K562 (cell line): ENCODE results near the gene VARS1. TPM values are rescaled to one million over a fixed set of nuclear protein-coding genes. Genes with fewer than 3 reads are reported as not detected.

ENCODE experiments used
- BDP1 ChIP-seq: IDR thresholded peaks from 3 replicates; pipeline ENCODE4 v1.6.1; 2011; ENCODE audit not compliant: insufficient read length, insufficient read depth
- CREB3L1 ChIP-seq: fragments of 450-650 bp; IDR thresholded peaks from 2 replicates; pipeline ENCODE4 v1.6.1; 2014; ENCODE audit warnings: low read depth, mild to moderate bottlenecking, moderate library complexity, borderline replicate concordance
- EP300 ChIP-seq: IDR thresholded peaks from 2 replicates; pipeline ENCODE4 v1.6.1; 2012; ENCODE audit warnings: low read length, improper control_type of control experiment
- FOXA3 ChIP-seq, 2 experiments: fragments of 450-650 bp in 1 of 2; sonication (generic) in 1 of 2; formaldehyde crosslinking; IDR thresholded peaks in 1 of 2; conservative IDR thresholded peaks in 1 of 2; 2 replicates each; pipeline versions ENCODE4 v1.4.0 to v1.8.0; 2020 to 2022; ENCODE audit warnings: mild to moderate bottlenecking in 2 of 2, missing genetic modification reagents in 1 of 2
- GMEB1 ChIP-seq: fragments of 250-450 bp; sonication (Bioruptor Pico); IDR thresholded peaks from 2 replicates; pipeline ENCODE4 v1.4.0; 2020; ENCODE audit warnings: mild to moderate bottlenecking
- MAFF ChIP-seq: IDR thresholded peaks from 2 replicates; pipeline ENCODE4 v1.6.1; 2012; ENCODE audit warnings: low read length, improper control_type of control experiment
- NCOA2 ChIP-seq, 2 experiments: fragments of 450-650 bp; IDR thresholded peaks; 2 replicates each; pipeline ENCODE4 v1.6.1; 2018; ENCODE audit warnings: mild to moderate bottlenecking in 2 of 2, moderate library complexity in 1 of 2; ENCODE audit not compliant: partially characterized antibody in 2 of 2
- PRPF4 ChIP-seq: fragments of 200-400 bp; formaldehyde crosslinking; IDR thresholded peaks from one replicate; pipeline ENCODE4 v1.6.1; 2017; ENCODE audit warnings: low read length, low read depth, mild to moderate bottlenecking; ENCODE audit not compliant: insufficient read depth, poor library complexity, severe bottlenecking
- XRCC3 ChIP-seq: fragments of 450-650 bp; IDR thresholded peaks from 2 replicates; pipeline ENCODE4 v1.6.1; 2017; ENCODE audit warnings: mild to moderate bottlenecking, moderate library complexity
- ZNF584 ChIP-seq: fragments of 200-800 bp; sonication (Bioruptor generic); IDR thresholded peaks from 2 replicates; pipeline ENCODE4 v1.6.1; 2016; ENCODE audit warnings: low read depth, mild to moderate bottlenecking, missing genetic modification characterization, missing compliant biosample characterization
- ZNF589 ChIP-seq: fragments of 200-800 bp; sonication (Bioruptor generic); IDR thresholded peaks from 2 replicates; pipeline ENCODE4 v1.6.1; 2016; ENCODE audit warnings: low read depth, missing genetic modification characterization, missing compliant biosample characterization
- ZNF644 ChIP-seq: fragments of 200-800 bp; sonication (Bioruptor generic); IDR thresholded peaks from 2 replicates; pipeline ENCODE4 v1.6.1; 2016; ENCODE audit warnings: low read depth, missing genetic modification characterization, missing compliant biosample characterization
- ZNF780A ChIP-seq: fragments of 250-450 bp; sonication (Bioruptor Pico); IDR thresholded peaks from 2 replicates; pipeline ENCODE4 v1.5.0; 2021; ENCODE audit warnings: mild to moderate bottlenecking
- polyA plus RNA-seq, 8 experiments: library from polyadenylated mRNA; depleted of rRNA in 4 of 8; stranded (reverse) in 5 of 8; unstranded in 3 of 8; fragments of >200 nt; fragmentation: Nextera tagmentation in 2 of 8; fragmentation: Illumina TruSeq in 1 of 8; extraction: Ambion mirVana in 2 of 8; extraction: Trizol in 1 of 8; gene quantifications; 2 replicates each; pipeline versions ENCODE4 v1.2.1 to v1.2.3, GENCODE V29; 2011 to 2014; ENCODE audit warnings: inconsistent platforms in 1 of 8, missing spikeins in 1 of 8
- total RNA-seq, 7 experiments: library from RNA; depleted of rRNA in 6 of 7; stranded (reverse); fragments of >200 nt in 6 of 7; fragmentation: Illumina TruSeq in 2 of 7; extraction: Trizol in 2 of 7; gene quantifications; 2 replicates each; pipeline versions ENCODE4 v1.2.1 to v1.2.3, GENCODE V29; 2011 to 2021; ENCODE audit warnings: low replicate concordance in 1 of 7
- TF ChIP-seq, protein P1 (sequence below): sonication (generic); formaldehyde crosslinking; IDR thresholded peaks from 2 replicates; pipeline ENCODE4 v1.8.0; 2022; ENCODE audit warnings: mild to moderate bottlenecking, low read depth, missing genetic modification reagents
- TF ChIP-seq, protein P2 (sequence below): fragments of 250-450 bp; sonication (Bioruptor Pico); IDR thresholded peaks from 2 replicates; pipeline ENCODE4 v1.4.0; 2020; ENCODE audit warnings: mild to moderate bottlenecking, moderate library complexity
- TF ChIP-seq, protein P3 (sequence below): fragments of 450-650 bp; IDR thresholded peaks from 2 replicates; pipeline ENCODE4 v1.6.1; 2016; ENCODE audit warnings: mild to moderate bottlenecking

The VARS1 gene
- total and polyA plus RNA-seq, 9 of the 15 experiments (the other 6 are each of a cell fraction or from before 2014, with no cell fraction given) = 2.9 to 488 (median 130) TPM

- no peak for TF ChIP-seq CREB3L1
- TF ChIP-seq, protein P1, sequence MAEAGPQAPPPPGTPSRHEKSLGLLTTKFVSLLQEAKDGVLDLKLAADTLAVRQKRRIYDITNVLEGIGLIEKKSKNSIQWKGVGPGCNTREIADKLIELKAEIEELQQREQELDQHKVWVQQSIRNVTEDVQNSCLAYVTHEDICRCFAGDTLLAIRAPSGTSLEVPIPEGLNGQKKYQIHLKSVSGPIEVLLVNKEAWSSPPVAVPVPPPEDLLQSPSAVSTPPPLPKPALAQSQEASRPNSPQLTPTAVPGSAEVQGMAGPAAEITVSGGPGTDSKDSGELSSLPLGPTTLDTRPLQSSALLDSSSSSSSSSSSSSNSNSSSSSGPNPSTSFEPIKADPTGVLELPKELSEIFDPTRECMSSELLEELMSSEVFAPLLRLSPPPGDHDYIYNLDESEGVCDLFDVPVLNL (CRISPR knock-in tag) = no peak
- TF ChIP-seq, protein P2, sequence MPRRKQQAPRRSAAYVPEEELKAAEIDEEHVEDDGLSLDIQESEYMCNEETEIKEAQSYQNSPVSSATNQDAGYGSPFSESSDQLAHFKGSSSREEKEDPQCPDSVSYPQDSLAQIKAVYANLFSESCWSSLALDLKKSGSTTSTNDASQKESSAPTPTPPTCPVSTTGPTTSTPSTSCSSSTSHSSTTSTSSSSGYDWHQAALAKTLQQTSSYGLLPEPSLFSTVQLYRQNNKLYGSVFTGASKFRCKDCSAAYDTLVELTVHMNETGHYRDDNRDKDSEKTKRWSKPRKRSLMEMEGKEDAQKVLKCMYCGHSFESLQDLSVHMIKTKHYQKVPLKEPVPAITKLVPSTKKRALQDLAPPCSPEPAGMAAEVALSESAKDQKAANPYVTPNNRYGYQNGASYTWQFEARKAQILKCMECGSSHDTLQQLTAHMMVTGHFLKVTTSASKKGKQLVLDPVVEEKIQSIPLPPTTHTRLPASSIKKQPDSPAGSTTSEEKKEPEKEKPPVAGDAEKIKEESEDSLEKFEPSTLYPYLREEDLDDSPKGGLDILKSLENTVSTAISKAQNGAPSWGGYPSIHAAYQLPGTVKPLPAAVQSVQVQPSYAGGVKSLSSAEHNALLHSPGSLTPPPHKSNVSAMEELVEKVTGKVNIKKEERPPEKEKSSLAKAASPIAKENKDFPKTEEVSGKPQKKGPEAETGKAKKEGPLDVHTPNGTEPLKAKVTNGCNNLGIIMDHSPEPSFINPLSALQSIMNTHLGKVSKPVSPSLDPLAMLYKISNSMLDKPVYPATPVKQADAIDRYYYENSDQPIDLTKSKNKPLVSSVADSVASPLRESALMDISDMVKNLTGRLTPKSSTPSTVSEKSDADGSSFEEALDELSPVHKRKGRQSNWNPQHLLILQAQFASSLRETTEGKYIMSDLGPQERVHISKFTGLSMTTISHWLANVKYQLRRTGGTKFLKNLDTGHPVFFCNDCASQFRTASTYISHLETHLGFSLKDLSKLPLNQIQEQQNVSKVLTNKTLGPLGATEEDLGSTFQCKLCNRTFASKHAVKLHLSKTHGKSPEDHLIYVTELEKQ (CRISPR knock-in tag) = 0 out of 2 replicates have a peak, but pooled peaks have one; percentile 23
- TF ChIP-seq ZNF589 = peak; percentile 77
- TF ChIP-seq, protein P3, sequence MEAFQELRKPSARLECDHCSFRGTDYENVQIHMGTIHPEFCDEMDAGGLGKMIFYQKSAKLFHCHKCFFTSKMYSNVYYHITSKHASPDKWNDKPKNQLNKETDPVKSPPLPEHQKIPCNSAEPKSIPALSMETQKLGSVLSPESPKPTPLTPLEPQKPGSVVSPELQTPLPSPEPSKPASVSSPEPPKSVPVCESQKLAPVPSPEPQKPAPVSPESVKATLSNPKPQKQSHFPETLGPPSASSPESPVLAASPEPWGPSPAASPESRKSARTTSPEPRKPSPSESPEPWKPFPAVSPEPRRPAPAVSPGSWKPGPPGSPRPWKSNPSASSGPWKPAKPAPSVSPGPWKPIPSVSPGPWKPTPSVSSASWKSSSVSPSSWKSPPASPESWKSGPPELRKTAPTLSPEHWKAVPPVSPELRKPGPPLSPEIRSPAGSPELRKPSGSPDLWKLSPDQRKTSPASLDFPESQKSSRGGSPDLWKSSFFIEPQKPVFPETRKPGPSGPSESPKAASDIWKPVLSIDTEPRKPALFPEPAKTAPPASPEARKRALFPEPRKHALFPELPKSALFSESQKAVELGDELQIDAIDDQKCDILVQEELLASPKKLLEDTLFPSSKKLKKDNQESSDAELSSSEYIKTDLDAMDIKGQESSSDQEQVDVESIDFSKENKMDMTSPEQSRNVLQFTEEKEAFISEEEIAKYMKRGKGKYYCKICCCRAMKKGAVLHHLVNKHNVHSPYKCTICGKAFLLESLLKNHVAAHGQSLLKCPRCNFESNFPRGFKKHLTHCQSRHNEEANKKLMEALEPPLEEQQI = no peak
- no peak for TF ChIP-seq XRCC3
- TF ChIP-seq NCOA2 (IDR thresholded peaks at IDR 0.05; ENCODE audit: partially characterized antibody in 2 of 2) = no peak
- TF ChIP-seq PRPF4 = no peak
- TF ChIP-seq GMEB1 (CRISPR knock-in tag) = peak; percentile 38; the same call in 1 of the 2 replicates
- no peak for TF ChIP-seq EP300
- peak; percentile 91 to 93; a peak in 3 of 4 replicates for TF ChIP-seq FOXA3 (CRISPR knock-in tag; conservative IDR thresholded peaks at IDR 0.05 in 1 of 2, IDR thresholded peaks at IDR 0.05 in 1 of 2)
- TF ChIP-seq MAFF = peak; percentile 52
- TF ChIP-seq BDP1 = no peak
- no peak for TF ChIP-seq ZNF584 (CRISPR knock-in tag)
- TF ChIP-seq ZNF780A (CRISPR knock-in tag) = no peak
- TF ChIP-seq ZNF644 (tag) = no peak
Measured at GRCh38 chr6:31826793-31827285, 31.3 kb upstream of the VARS1 start (continued).
